GM12891 (cell line): ENCODE measurements around the gene SLC66A2.

Source experiments
- PAX5 ChIP-seq: IDR thresholded peaks from 2 replicates; pipeline ENCODE4 v1.6.1; 2011; ENCODE audit warnings: low read length, moderate library complexity, mild to moderate bottlenecking; ENCODE audit not compliant: insufficient read depth, severe bottlenecking
- POLR2A ChIP-seq: IDR thresholded peaks from 2 replicates; pipeline ENCODE4 v1.6.1; 2011; ENCODE audit warnings: low read depth, low read length, control low read depth
- POLR2AphosphoS5 ChIP-seq: IDR thresholded peaks from 2 replicates; pipeline ENCODE4 v1.6.1; 2011; ENCODE audit warnings: low read depth, low read length, control low read depth
- TAF1 ChIP-seq: IDR thresholded peaks from 2 replicates; pipeline ENCODE4 v1.6.1; 2011; ENCODE audit warnings: low read depth, low read length, control low read depth

GRCh38 chr18:79950515-79951341, 725 bp downstream of the SLC66A2 start:
- TF ChIP-seq TAF1 = no peak
- TF ChIP-seq POLR2A = no peak
- no peak for TF ChIP-seq POLR2AphosphoS5
- no peak for TF ChIP-seq PAX5
